Neural cell (in vitro differentiated cells): ENCODE data around the gene SENP2. TPM values are rescaled to one million over a fixed set of nuclear protein-coding genes. Genes with fewer than 3 reads are reported as not detected.
"Not testable (repeated sequence)": the region's sequence is repeated elsewhere in the genome, so short reads cannot be mapped to it uniquely, and the experiment has no call there.

Experiments used
- H2AFZ ChIP-seq: fragments of 200-600, 300-800 bp; sonication (generic), shearing (Covaris generic); 2 replicates; pipeline ENCODE4 v1.6.0; 2014; ENCODE audit warnings: low read depth, mild to moderate bottlenecking, antibody characterized with exemption, low read length, moderate library complexity
- H3F3A ChIP-seq: fragments of 200-600 bp; shearing (Covaris generic); 2 replicates; pipeline ENCODE4 v1.6.1; 2016; ENCODE audit warnings: mild to moderate bottlenecking, moderate library complexity, mixed read lengths, antibody characterized with exemption, low read length; ENCODE audit not compliant: insufficient read depth, poor library complexity, severe bottlenecking
- H3K27ac ChIP-seq: fragments of 200-600, 300-800 bp; sonication (generic), shearing (Covaris generic); 2 replicates; pipeline ENCODE4 v1.5.1; 2014; ENCODE audit warnings: mild to moderate bottlenecking, low read length, moderate library complexity
- H3K27me3 ChIP-seq: fragments of 300-800, 200-600 bp; sonication (generic), shearing (Covaris generic); 2 replicates; pipeline ENCODE4 v1.6.0; 2014; ENCODE audit warnings: mild to moderate bottlenecking, low read depth, low read length, moderate library complexity; ENCODE audit not compliant: insufficient read depth
- H3K36me3 ChIP-seq: fragments of 300-800, 200-600 bp; sonication (generic), shearing (Covaris generic); 2 replicates; pipeline ENCODE4 v1.5.1; 2014; ENCODE audit warnings: mild to moderate bottlenecking, antibody characterized with exemption, low read length, moderate library complexity; ENCODE audit not compliant: insufficient read depth
- H3K4me2 ChIP-seq: fragments of 300-800, 200-600 bp; sonication (generic), shearing (Covaris generic); 2 replicates; pipeline ENCODE4 v1.6.0; 2014; ENCODE audit warnings: mild to moderate bottlenecking, low read length
- H3K4me3 ChIP-seq: fragments of 300-800, 200-600 bp; sonication (generic), shearing (Covaris generic); 2 replicates; pipeline ENCODE4 v1.5.1; 2014; ENCODE audit warnings: mild to moderate bottlenecking, low read length, moderate library complexity
- H3K79me2 ChIP-seq: fragments of 200-600 bp; shearing (Covaris generic); replicated peaks from 2 replicates; pipeline ENCODE4 v1.6.0; 2014; ENCODE audit warnings: mild to moderate bottlenecking, low read length, moderate library complexity; ENCODE audit not compliant: insufficient read depth
- H3K9ac ChIP-seq: fragments of 300-800, 200-600 bp; sonication (generic), shearing (Covaris generic); 2 replicates; pipeline ENCODE4 v1.6.1; 2016; ENCODE audit warnings: mild to moderate bottlenecking, low read length, mixed read lengths
- H3K9me2 ChIP-seq: fragments of 200-600 bp; shearing (Covaris generic); 2 replicates; pipeline ENCODE4 v1.6.1; 2016; ENCODE audit warnings: mild to moderate bottlenecking, low read length, mixed read lengths; ENCODE audit not compliant: insufficient read depth
- H3K9me3 ChIP-seq: fragments of 200-600, 300-800 bp; sonication (generic), shearing (Covaris generic); 2 replicates; pipeline ENCODE4 v1.6.1; 2016; ENCODE audit warnings: mild to moderate bottlenecking, mixed run types, low read length, moderate library complexity, mixed read lengths
- H4K20me1 ChIP-seq: fragments of 200-600 bp; shearing (Covaris generic); 2 replicates; pipeline ENCODE4 v1.6.1; 2016; ENCODE audit warnings: mild to moderate bottlenecking, mixed run types; ENCODE audit not compliant: insufficient read depth
- CTCF ChIP-seq: fragments of 450-650 bp; IDR thresholded peaks from 2 replicates; pipeline ENCODE4 v1.5.1; 2014; ENCODE audit warnings: antibody characterized with exemption, mild to moderate bottlenecking, moderate library complexity; ENCODE audit not compliant: poor library complexity, severe bottlenecking
- EP300 ChIP-seq: fragments of 450-650 bp; conservative IDR thresholded peaks from 2 replicates; pipeline ENCODE4 v1.6.1; 2014; ENCODE audit warnings: antibody characterized with exemption, mild to moderate bottlenecking, moderate library complexity; ENCODE audit not compliant: poor library complexity, severe bottlenecking
- EZH2 ChIP-seq: fragments of 200-600, 300-800 bp; shearing (Covaris generic), sonication (generic); IDR thresholded peaks from 2 replicates; pipeline ENCODE4 v1.6.1; 2014; ENCODE audit warnings: antibody characterized with exemption, low read length, borderline replicate concordance, mild to moderate bottlenecking; ENCODE audit not compliant: insufficient read depth, poor library complexity, severe bottlenecking
- MXI1 ChIP-seq: fragments of 450-650 bp; conservative IDR thresholded peaks from 2 replicates; pipeline ENCODE4 v1.6.1; 2014; ENCODE audit warnings: antibody characterized with exemption, mild to moderate bottlenecking; ENCODE audit not compliant: poor library complexity, severe bottlenecking
- POLR2AphosphoS5 ChIP-seq: IDR thresholded peaks from 2 replicates; pipeline ENCODE4 v1.6.1; 2012
- RAD21 ChIP-seq: fragments of 450-650 bp; conservative IDR thresholded peaks from 2 replicates; pipeline ENCODE4 v1.6.1; 2014; ENCODE audit warnings: antibody characterized with exemption, mild to moderate bottlenecking, moderate library complexity
- REST ChIP-seq: IDR thresholded peaks from 2 replicates; pipeline ENCODE4 v1.6.1; 2012; ENCODE audit warnings: borderline replicate concordance
- SMC3 ChIP-seq: fragments of 450-650 bp; conservative IDR thresholded peaks from 2 replicates; pipeline ENCODE4 v1.6.1; 2014; ENCODE audit warnings: antibody characterized with exemption, mild to moderate bottlenecking, moderate library complexity; ENCODE audit not compliant: poor library complexity
- TAF1 ChIP-seq: IDR thresholded peaks from 2 replicates; pipeline ENCODE4 v1.6.1; 2012; ENCODE audit warnings: low read depth
- polyA plus RNA-seq: library from polyadenylated mRNA; depleted of rRNA; stranded (reverse); fragments of >200 nt; gene quantifications from 2 replicates; pipeline ENCODE4 v1.2.3, GENCODE V29; 2014

The SENP2 gene
- polyA plus RNA-seq, 1 donor from 2014 or later = 40.1 TPM

- Histone ChIP-seq H3K27me3 (no peaks in the 10 kb centered on the region), H4K20me1 (no peaks in the 10 kb centered on the region), H3K9ac (no peak overlapping the region), H3K27ac (no peak overlapping the region), H3K4me3 (no peak overlapping the region), H3K9me2 (no peaks in the 10 kb centered on the region), H2AFZ (no peak overlapping the region), H3K79me2 (no peaks in the 10 kb centered on the region), H3K4me2 (no peak overlapping the region), H3F3A (no peaks in the 10 kb centered on the region), H3K9me3 (no peaks in the 10 kb centered on the region), H3K36me3 (no peaks in the 10 kb centered on the region)
- no peak for TF ChIP-seq EP300
- no peak for TF ChIP-seq REST
- no peak for TF ChIP-seq TAF1
- no peak for TF ChIP-seq SMC3
- TF ChIP-seq RAD21 = no peak
- TF ChIP-seq POLR2AphosphoS5 = no peak
- no peak for TF ChIP-seq EZH2
- no peak for TF ChIP-seq MXI1
- TF ChIP-seq CTCF = no peak
These were observed 31.0 kb upstream of the SENP2 start for GRCh38 chr3:185555101-185555501.

- Histone ChIP-seq H3K9ac (no peak overlapping the region), H3K27me3 (no peaks in the 10 kb centered on the region), H2AFZ (no peak overlapping the region), H3K4me3 (no peak overlapping the region), H3K9me2 (no peaks in the 10 kb centered on the region), H3K9me3 (no peaks in the 10 kb centered on the region), H3K79me2 (no peaks in the 10 kb centered on the region), H3F3A (no peaks in the 10 kb centered on the region), H3K27ac (no peak overlapping the region), H4K20me1 (no peaks in the 10 kb centered on the region), H3K4me2 (no peak overlapping the region), H3K36me3 (no peaks in the 10 kb centered on the region)
- TF ChIP-seq REST (no peak), EZH2 (no peak), TAF1 (no peak), RAD21 (no peak), EP300 (no peak), SMC3 (no peak), POLR2AphosphoS5 (no peak), CTCF (no peak), MXI1 (no peak)
These were observed 30.2 kb upstream of the SENP2 start for GRCh38 chr3:185555860-185556347.

GRCh38 chr3:185556640-185557039 lies 29.5 kb upstream of the SENP2 start:
- H3K36me3 ChIP-seq, H3K79me2 ChIP-seq, H3F3A ChIP-seq, H3K27me3 ChIP-seq, H2AFZ ChIP-seq, H3K4me2 ChIP-seq, H3K27ac ChIP-seq, H3K4me3 ChIP-seq, H3K9me3 ChIP-seq, H4K20me1 ChIP-seq, H3K9ac ChIP-seq, H3K9me2 ChIP-seq: not testable (repeated sequence)
